Upper lobe of right lung (tissue), 1 donor: ENCODE measurements around the gene PGLYRP1. TPM values are rescaled to one million over a fixed set of nuclear protein-coding genes. Genes with fewer than 3 reads are reported as not detected.

Experiments
- ATAC-seq: fragments of 200-7000 bp; cut with Tn5 transposase; one replicate; pipeline ENCODE4 v1.9.1; 2020; ENCODE audit warnings: mild to moderate bottlenecking, moderate library complexity
- DNase-seq: peaks from one replicate; pipeline ENCODE4 v3.0.0-alpha.2; 2020
- H3K27ac ChIP-seq: fragments of 200-600 bp; one replicate; pipeline ENCODE4 v1.8.0; 2022
- H3K27me3 ChIP-seq: fragments of 200-600 bp; one replicate; pipeline ENCODE4 v1.8.0; 2022; ENCODE audit warnings: mild to moderate bottlenecking
- H3K36me3 ChIP-seq: fragments of 200-600 bp; one replicate; pipeline ENCODE4 v1.8.0; 2022
- H3K4me1 ChIP-seq: fragments of 200-600 bp; one replicate; pipeline ENCODE4 v1.8.0; 2022
- H3K4me3 ChIP-seq: fragments of 200-600 bp; one replicate; pipeline ENCODE4 v1.8.0; 2022; ENCODE audit warnings: mild to moderate bottlenecking
- H3K9me3 ChIP-seq: fragments of 200-600 bp; one replicate; pipeline ENCODE4 v1.8.0; 2022
- intact Hi-C: fragments of 100-400 bp; cut with DNase I; formaldehyde crosslinking; loops from one replicate; pipeline ENCODE4 v1.11.0; 2022
- total RNA-seq: library from RNA; stranded (reverse); fragmentation: NEBNext Ultra II Directional; extraction: Animal tissue kit (Norgen Biotek cat#: 25700); gene quantifications from one replicate; pipeline ENCODE4 v1.2.1, GENCODE V29; 2021
- TF ChIP-seq, protein P1 (sequence below): fragments of 200-600 bp; IDR thresholded peaks from one replicate; pipeline ENCODE4 v1.8.0; 2022; ENCODE audit warnings: antibody characterized with exemption
- donor health status: DM: no; HTN: yes; CAD: no; lungs with severe emphysema.

Gene PGLYRP1
- total RNA-seq, 1 donor from 2014 or later, result 0.58 TPM

DNA sequence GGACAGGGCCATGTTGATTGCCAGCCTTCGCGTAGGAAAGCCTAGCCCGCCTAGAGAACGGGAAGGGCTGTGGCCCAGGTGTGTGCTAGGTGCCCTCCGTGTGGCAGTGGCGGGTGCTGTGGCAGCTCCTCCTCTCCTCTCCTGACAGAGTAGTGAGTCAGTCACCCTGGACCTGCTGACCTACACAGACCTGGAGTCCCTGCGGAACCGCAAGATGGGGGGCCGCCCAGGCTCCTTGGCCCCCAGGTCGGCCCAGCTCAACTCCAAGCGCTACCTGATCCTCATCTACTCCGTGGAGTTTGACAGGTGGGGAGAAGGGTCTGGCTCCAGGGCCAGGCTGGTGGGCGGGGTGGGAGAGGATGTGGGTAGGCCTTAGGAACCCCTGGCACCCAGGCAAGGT, 16.4 kb downstream of the PGLYRP1 start:
- TF ChIP-seq, protein P1, sequence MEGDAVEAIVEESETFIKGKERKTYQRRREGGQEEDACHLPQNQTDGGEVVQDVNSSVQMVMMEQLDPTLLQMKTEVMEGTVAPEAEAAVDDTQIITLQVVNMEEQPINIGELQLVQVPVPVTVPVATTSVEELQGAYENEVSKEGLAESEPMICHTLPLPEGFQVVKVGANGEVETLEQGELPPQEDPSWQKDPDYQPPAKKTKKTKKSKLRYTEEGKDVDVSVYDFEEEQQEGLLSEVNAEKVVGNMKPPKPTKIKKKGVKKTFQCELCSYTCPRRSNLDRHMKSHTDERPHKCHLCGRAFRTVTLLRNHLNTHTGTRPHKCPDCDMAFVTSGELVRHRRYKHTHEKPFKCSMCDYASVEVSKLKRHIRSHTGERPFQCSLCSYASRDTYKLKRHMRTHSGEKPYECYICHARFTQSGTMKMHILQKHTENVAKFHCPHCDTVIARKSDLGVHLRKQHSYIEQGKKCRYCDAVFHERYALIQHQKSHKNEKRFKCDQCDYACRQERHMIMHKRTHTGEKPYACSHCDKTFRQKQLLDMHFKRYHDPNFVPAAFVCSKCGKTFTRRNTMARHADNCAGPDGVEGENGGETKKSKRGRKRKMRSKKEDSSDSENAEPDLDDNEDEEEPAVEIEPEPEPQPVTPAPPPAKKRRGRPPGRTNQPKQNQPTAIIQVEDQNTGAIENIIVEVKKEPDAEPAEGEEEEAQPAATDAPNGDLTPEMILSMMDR, result no peak
- Histone ChIP-seq H3K4me1 (no peaks in the 10 kb centered on the region), H3K27me3 (no peaks in the 10 kb centered on the region), H3K27ac (no peak overlapping the region), H3K36me3 (peaks cover 12% of the 10 kb centered on the region), H3K4me3 (no peak overlapping the region), H3K9me3 (no peaks in the 10 kb centered on the region)
- intact Hi-C loops, result no loop called here
- DNase-seq, result no peak
- no peak for ATAC-seq

DNA sequence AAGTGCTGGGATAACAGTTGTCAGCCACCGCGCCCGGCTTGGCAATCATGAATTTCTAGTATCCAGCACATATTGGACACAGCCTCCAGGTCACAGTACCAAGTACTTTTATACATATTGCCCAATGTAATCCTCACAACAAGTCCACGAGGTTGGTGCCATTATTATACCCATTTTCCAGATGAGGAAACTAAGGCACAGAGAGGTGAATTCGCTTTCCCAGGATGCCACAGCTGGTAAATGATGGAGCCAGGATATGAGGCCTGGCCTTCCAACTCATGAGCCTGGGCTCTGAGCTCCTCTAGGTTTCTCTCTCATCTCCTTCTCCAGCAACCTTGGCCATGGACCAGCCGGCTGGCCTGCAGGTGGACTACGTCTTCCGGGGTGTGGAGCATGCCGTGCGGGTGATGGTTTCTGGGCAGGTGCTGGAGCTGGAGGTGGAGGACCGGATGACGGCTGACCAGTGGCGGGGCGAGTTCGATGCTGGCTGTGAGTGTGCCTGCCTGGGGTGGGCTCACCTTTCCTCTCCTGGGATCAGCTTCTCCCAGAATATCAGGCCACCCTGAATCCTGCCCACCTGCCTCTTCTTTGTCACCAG, 20.1 kb downstream of the PGLYRP1 start:
- Histone ChIP-seq H3K4me3 (no peak overlapping the region), H3K27ac (no peak overlapping the region), H3K9me3 (no peaks in the 10 kb centered on the region), H3K4me1 (no peaks in the 10 kb centered on the region), H3K36me3 (peaks cover 12% of the 10 kb centered on the region), H3K27me3 (no peaks in the 10 kb centered on the region)
- TF ChIP-seq, protein P1, result no peak
- no peak for ATAC-seq
- no peak for DNase-seq
- intact Hi-C loops, result no loop called here

DNA sequence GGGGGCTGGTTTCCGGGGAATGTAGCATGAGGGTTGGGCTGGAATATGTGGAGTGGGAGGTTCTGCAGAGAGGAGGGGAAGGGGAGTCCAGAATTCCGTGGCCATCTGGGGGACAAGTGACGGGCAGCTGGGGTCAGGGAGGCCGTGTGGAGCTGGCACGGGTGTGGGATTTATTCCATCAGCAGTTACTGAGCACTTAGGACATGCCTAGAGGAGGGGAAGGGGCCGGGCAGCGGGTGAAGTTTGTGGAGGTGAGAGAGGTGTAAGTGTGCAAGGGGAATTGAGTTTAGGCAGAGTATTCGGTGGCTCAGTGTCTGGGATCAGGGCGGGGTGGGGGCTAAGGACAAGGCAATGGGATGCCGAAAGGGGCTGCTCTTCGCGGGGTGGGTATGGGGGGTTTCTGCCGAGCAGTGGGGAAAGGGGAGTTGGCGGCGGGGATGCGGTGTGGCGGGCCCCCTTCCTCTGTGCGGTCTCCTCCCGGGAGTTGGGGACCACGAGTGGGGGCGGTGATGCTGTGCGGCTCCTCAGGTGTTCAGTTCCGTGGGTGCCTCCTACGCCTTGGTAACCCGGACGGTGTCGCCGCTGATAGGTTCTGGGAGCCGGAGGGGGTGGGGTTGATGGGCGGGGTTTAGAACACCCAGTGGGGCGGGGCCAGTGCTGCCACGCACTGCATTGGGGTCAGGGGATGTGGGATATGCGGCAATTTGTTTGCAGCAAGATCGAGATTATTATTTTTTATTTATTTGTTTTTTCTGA, 22.2 kb downstream of the PGLYRP1 start:
- H3K27ac ChIP-seq, result no peak overlapping the region
- TF ChIP-seq, protein P1, result no peak
- H3K9me3 ChIP-seq, result no peaks in the 10 kb centered on the region
- DNase-seq (peak; percentile 83), ATAC-seq (peak; percentile 85)
- H3K27me3 ChIP-seq, result no peaks in the 10 kb centered on the region
- peaks cover 4% of the 10 kb centered on the region for H3K36me3 ChIP-seq
- intact Hi-C loops, result no loop called here
- H3K4me3 ChIP-seq, result no peak overlapping the region
- H3K4me1 ChIP-seq, result peaks cover 6% of the 10 kb centered on the region

DNA sequence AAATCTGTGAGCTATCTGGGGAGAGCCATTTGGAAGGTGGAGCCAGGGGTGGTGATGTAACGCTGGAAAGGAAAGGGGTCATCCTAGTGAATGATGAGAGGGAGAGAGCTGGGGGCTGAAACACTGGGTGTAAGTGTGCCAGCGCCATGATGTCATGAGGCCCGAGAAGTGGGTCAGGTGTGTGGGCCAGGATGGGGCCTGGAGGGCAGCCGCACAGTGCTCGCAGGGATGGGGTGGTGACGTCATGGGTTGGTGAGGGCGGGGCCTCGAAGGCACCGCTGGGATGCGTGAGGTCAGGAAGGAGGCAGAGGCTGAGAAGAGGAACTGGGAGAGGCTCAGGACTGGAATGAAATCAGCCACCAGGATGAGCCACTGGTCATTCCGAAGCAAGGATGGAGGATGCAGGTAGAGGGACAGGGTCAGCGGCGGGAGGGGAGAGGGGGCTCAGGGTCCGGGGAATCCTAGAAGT, 23.2 kb downstream of the PGLYRP1 start:
- Histone ChIP-seq H3K27ac (no peak overlapping the region), H3K4me1 (peaks cover 6% of the 10 kb centered on the region), H3K27me3 (no peaks in the 10 kb centered on the region), H3K4me3 (no peak overlapping the region), H3K9me3 (no peaks in the 10 kb centered on the region), H3K36me3 (peaks cover 4% of the 10 kb centered on the region)
- TF ChIP-seq, protein P1, result no peak
- no peak for ATAC-seq
- intact Hi-C loops, result no loop called here
- DNase-seq, result no peak

DNA sequence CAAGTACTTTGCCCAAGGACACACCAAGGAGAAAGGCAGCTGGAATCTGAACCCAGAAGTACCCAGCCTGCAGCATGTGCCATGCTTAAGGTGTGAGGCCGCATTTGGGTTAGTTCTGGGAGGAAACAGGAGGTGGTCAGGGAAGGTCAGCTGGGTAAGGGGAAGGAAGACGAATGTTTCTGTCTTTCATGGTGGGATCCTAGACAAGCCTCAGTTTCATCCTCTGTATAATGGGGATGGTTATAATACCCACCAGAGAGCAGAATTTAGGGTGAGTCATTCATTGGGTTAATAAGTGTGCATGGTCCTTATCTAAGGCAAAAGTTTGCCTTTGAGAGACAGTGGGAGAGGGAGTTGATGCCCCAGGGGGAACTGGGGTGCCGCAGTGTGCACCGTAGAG, 24.0 kb downstream of the PGLYRP1 start:
- TF ChIP-seq, protein P1, result no peak
- no peak overlapping the region for H3K4me3 ChIP-seq
- intact Hi-C loops, result no loop called here
- no peaks in the 10 kb centered on the region for H3K9me3 ChIP-seq
- ATAC-seq (no peak), DNase-seq (no peak)
- no peaks in the 10 kb centered on the region for H3K27me3 ChIP-seq
- no peak overlapping the region for H3K27ac ChIP-seq
- H3K36me3 ChIP-seq, result peaks cover 4% of the 10 kb centered on the region
- H3K4me1 ChIP-seq, result peaks cover 11% of the 10 kb centered on the region
